ENCODE measurements around the gene SMIM24. TPM values are rescaled to one million over a fixed set of nuclear protein-coding genes. Genes with fewer than 3 reads are reported as not detected.

Gene SMIM24
- total RNA-seq, 2 experiments from 2014 or later: 1.6 to 3.8 TPM

DNA sequence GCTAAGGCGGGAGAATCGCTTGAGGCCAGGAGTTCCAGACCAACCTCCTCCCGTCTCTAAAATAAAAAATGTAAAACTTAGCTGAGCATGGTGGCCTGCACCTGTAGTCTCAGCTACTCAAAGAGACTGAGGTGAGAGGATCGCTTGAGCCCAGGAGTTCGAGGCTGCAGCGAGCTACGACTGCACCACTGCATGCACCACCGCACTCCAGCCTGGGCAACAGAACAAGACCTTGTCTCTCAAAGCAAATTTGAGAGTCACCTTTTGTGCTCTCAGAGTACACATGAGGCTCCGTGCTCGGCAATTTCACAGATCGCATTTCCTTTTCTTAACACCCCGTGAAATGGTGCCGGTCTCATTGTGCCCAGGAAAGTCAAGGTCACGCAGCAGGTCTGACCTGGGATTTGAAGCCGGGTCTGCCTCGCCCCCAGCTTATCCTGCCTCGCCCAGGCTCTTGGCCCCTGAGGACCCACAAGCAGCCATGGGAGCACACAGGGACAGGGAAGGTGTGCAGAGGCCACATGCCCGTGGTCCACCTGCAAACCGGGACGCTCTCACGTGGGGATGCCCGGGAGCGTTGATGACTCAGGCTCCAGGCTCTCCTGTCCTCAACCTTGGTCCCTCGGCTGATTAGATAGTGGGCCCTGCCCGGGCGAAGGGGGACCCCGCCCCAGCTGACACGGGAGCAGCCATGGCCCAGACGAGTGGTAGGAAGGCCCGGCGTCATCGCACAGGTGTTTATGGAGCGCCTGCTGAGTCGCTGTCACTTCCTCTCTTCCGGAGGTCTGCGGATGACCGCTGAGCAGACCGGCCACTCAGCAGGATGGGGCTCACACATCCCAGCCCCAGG, 1.1 kb upstream of the SMIM24 start:
- Mint-ChIP-seq H3K27ac (no peak overlapping the region), H3K36me3 (ENCODE audit: low read depth) (no peaks in the 10 kb centered on the region), H3K9me3 (no peaks in the 10 kb centered on the region), H3K27me3 (no peaks in the 10 kb centered on the region), H3K4me3 (no peak overlapping the region), H3K4me1 (ENCODE audit: low read depth) (peaks cover 16% of the 10 kb centered on the region)
- POLR2A ChIA-PET: interaction anchor here (0.9 kb wide), 1 partner anchor 13 kb away, joined by 3 read pairs; no protein-coding TSS in a partner anchor
- intact Hi-C loops (cut with micrococcal nuclease): no loop called here
- ATAC-seq (no peak), DNase-seq (no peak)
- CTCF ChIA-PET: interaction anchor here (3.3 to 4.3 kb wide), 2 partner anchors 8 to 177 kb away, joined by 16 to 18 read pairs; no protein-coding TSS in a partner anchor
- TF ChIP-seq, protein P1, sequence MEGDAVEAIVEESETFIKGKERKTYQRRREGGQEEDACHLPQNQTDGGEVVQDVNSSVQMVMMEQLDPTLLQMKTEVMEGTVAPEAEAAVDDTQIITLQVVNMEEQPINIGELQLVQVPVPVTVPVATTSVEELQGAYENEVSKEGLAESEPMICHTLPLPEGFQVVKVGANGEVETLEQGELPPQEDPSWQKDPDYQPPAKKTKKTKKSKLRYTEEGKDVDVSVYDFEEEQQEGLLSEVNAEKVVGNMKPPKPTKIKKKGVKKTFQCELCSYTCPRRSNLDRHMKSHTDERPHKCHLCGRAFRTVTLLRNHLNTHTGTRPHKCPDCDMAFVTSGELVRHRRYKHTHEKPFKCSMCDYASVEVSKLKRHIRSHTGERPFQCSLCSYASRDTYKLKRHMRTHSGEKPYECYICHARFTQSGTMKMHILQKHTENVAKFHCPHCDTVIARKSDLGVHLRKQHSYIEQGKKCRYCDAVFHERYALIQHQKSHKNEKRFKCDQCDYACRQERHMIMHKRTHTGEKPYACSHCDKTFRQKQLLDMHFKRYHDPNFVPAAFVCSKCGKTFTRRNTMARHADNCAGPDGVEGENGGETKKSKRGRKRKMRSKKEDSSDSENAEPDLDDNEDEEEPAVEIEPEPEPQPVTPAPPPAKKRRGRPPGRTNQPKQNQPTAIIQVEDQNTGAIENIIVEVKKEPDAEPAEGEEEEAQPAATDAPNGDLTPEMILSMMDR (IDR thresholded peaks at IDR 0.05): no peak

- intact Hi-C loops (cut with micrococcal nuclease): no loop called here
- TF ChIP-seq, protein P1 (IDR thresholded peaks at IDR 0.05): no peak
- peaks cover 16% of the 10 kb centered on the region for H3K4me1 Mint-ChIP-seq (ENCODE audit: low read depth)
- ChIA-PET POLR2A (interaction anchor here (0.9 to 1.6 kb wide), 4 partner anchors 14 to 290 kb away, joined by 3 to 6 read pairs (median 3); partner anchors contain the start of gene DOHH), CTCF (interaction anchor here (0.7 to 1.9 kb wide), 7 partner anchors 8 to 175 kb away, joined by 3 to 11 read pairs (median 4); partner anchors contain the start of gene DOHH)
- peak; percentile 59 for ATAC-seq
- peak; percentile 62 for DNase-seq
- no peaks in the 10 kb centered on the region for H3K36me3 Mint-ChIP-seq (ENCODE audit: low read depth)
- H3K27me3 Mint-ChIP-seq: no peaks in the 10 kb centered on the region
- H3K27ac Mint-ChIP-seq: no peak overlapping the region
- H3K4me3 Mint-ChIP-seq: no peak overlapping the region
- H3K9me3 Mint-ChIP-seq: no peaks in the 10 kb centered on the region
Observed at GRCh38 chr19:3479834-3480215, 500 bp downstream of the SMIM24 start.

DNA sequence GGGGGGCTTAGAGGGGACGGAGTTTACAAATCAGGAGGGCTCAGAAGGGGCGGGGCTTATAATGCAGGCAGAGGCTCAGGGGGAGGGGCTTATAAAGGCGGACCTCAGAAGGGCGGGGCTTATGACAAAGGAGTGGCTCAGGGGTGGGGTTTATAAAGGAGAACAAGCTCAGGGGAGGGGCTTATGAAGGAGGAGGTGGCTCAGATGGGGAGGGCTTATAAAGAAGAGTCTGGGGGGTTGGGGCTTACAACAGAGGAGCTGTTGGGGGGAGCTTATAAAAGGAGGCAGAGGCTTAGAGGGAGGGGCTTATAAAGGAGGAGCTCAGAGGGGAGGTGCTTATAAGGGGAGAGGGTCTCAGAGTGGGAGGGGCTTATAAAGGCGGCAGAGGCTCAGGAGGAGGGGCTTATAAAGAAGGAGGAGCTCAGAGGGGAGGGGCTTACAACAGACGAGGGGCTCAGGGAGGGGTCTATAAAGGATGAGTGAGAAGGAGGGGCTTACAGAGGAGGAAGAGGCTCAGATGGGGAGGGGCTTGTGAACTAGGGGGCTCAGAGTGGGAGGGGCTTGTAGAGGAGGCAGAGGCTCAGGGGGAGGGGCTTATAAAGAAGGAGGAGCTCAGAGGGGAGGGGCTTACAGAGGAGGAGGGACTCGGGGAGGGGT, 1.0 kb downstream of the SMIM24 start:
- no peak overlapping the region for H3K27ac Mint-ChIP-seq
- no peaks in the 10 kb centered on the region for H3K36me3 Mint-ChIP-seq (ENCODE audit: low read depth)
- DNase-seq (peak; percentile 84), ATAC-seq (peak; percentile 87)
- ChIA-PET POLR2A (interaction anchor here (0.6 to 1.6 kb wide), 5 partner anchors 15 to 290 kb away, joined by 3 to 6 read pairs (median 3); partner anchors contain the start of gene DOHH), CTCF (interaction anchor here (0.7 to 1.9 kb wide), 7 partner anchors 8 to 175 kb away, joined by 3 to 11 read pairs (median 4); partner anchors contain the start of gene DOHH)
- no peak overlapping the region for H3K4me3 Mint-ChIP-seq
- TF ChIP-seq, protein P1 (IDR thresholded peaks at IDR 0.05): no peak
- H3K4me1 Mint-ChIP-seq (ENCODE audit: low read depth): peaks cover 16% of the 10 kb centered on the region
- intact Hi-C loops (cut with micrococcal nuclease): no loop called here
- no peaks in the 10 kb centered on the region for H3K9me3 Mint-ChIP-seq
- no peaks in the 10 kb centered on the region for H3K27me3 Mint-ChIP-seq

GRCh38 chr19:3478409-3479176, 1.7 kb downstream of the SMIM24 start:
- ATAC-seq: peak; percentile 19
- Mint-ChIP-seq H3K9me3 (no peaks in the 10 kb centered on the region), H3K36me3 (ENCODE audit: low read depth) (no peaks in the 10 kb centered on the region), H3K4me1 (ENCODE audit: low read depth) (peaks cover 16% of the 10 kb centered on the region), H3K27me3 (no peaks in the 10 kb centered on the region), H3K27ac (peak overlapping the region; percentile 69), H3K4me3 (peak overlapping the region; percentile 47)
- intact Hi-C loops (cut with micrococcal nuclease): no loop called here
- CTCF ChIA-PET: interaction anchor here (1.0 to 1.9 kb wide), 6 partner anchors 8 to 174 kb away, joined by 3 to 11 read pairs (median 4); no protein-coding TSS in a partner anchor
- DNase-seq: peak; percentile 52
- POLR2A ChIA-PET: interaction anchor here (0.6 to 1.6 kb wide), 4 partner anchors 16 to 289 kb away, joined by 3 to 6 read pairs (median 3); no protein-coding TSS in a partner anchor
- TF ChIP-seq, protein P1 (IDR thresholded peaks at IDR 0.05): no peak

Data from activated CD8-positive, alpha-beta T cell treated with anti-CD3 and anti-CD28 coated beads for 36 hours (primary cell).